Measurements from ENCODE around the gene CYB5A.

Gene CYB5A

DNA sequence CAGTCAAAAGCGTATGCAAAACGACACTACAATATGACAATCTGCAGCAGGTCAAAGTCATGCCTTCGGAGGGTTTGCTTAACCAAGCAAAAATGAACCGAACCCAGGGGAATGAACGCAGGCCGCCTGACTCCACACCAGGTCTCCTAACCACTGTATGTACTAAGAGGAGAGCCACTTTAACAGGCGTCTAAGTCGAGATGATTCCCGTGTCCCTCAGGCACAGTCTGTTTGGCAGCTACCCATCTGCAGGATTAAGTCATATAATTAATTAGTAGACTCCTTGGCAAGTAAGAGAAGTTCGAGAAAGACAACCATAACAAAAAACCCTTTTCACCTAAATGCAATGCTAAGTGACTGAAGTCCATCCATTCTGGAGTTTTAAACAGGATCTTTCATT is 15.2 kb downstream of the CYB5A start:
- no peak for DNase-seq

DNA sequence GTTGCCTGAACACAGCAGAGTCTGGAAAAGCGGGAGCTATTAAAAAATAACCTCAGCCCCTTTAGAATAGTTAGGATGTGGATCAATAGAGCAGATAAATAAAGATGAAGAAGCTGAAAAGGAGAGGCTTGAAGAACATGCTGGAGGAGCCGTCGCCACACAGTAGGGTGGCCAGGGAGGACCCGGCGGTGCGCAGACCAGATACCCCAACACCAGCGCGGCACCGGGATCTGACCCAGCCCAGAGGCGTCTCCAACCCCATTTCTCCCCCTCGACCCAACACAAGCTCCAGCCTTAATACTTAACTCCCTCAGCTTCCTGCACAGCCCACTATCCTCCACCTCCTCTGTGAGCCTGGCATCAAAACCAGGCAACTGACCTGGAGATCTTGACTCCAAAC is 16.0 kb downstream of the CYB5A start:
- DNase-seq, result no peak

DNA sequence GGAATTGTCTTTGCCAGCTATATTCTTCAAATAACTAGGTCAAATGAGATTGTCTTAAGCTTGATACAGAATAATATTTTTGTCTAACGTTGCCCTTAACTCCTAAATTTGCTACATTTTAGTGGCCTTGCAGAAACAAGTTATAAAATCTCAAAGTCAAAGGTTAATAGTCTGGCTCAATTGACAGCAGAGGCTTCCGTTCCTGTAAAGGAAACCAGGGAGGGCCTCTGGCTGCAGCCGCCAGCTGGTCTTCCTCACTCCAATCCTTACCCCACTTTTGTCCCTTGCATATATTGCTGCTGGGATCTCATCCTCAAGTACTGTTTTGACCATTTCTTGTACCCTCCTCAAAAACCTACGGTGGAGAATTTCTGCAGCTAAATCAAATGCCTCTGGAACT is 17.1 kb downstream of the CYB5A start:
- DNase-seq, result no peak

DNA sequence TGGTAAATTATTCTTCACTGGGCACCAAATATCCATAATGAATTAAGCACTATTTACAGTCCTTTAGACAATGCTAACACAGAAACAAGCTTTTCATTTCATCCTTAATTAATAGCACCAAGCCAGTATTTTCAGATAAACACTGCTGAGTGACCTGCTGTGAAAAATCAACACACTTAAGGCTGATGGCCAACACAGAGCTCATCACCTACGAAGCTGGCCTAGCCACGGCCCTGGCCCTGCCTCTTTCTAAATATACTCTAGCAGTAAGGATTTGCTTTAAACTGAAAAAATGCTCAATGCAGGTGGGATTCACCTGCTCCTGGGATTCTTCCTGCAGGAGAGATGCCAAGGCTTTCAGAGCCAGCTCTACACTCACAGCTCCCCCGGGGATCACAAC is 18.4 kb downstream of the CYB5A start:
- no peak for DNase-seq

DNA sequence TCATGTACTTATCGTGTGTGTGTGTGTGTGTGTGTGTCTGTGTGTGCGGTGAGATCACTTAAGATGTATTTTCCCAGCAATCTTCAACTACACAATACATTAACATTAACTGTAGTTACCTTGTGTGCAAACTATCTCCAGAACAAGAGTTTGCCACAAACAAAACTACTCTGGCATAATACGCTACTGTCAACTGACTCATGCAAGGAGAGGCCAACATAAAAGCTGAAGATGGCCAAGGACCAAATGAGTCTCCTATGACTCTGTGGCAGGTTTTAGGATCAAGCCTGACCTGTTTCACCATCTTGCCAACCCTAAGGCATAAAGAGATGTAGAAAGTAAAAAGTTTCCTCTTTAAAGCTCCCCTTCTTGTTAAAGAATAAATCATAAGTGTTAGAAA is 20.1 kb downstream of the CYB5A start:
- no peak for DNase-seq

DNA sequence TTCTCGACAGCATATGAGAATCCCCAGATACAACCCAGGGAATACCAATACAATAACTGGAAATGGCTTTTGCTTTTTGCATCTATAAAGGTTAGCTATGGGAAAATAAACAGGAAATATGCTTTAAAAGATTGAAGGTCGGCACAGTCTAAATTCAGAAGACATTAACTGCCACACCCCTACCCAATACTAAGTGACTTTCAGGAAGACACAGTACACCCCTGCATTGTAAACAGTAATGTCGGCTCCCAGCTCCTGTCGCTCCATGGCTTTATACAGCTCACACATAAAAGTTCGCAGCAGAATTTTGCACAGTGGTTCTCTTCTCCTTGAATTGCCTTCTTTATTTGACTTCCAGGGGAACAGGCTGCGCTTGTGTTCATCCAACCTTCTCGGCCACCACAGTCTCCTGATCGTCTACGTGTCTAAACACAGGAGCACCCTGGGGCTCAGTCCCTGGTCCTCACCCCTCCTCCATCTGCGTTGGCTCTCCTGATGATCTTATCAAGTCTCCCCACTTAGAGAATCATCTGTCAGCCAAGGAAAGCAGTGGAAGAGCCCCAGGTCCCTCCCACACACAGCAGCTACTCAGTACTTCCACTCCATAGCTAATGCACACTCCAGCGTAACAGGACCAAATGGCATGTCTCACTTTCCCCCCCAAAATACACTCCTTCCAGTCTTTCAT is 22.7 kb downstream of the CYB5A start:
- DNase-seq, result no peak

DNA sequence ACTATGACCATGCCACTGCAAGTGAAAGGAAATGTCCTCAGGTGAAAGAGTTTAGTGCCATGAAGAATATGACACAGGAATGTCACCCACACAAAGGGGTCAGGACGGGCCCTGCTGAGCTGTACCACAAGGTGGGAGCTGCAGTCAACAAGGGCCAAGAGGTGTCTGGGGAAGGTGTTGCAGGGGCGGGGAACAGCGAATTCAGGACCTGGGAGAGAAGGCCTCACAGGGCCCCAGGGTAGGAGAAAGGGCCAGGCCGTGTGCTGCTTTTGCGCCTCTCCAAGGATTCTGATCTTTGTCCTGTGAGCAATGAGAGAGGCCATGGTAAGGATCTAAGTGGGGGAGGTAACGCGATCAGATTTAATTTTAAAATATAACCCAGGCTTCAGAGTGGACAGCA is 23.6 kb downstream of the CYB5A start:
- no peak for DNase-seq

DNA sequence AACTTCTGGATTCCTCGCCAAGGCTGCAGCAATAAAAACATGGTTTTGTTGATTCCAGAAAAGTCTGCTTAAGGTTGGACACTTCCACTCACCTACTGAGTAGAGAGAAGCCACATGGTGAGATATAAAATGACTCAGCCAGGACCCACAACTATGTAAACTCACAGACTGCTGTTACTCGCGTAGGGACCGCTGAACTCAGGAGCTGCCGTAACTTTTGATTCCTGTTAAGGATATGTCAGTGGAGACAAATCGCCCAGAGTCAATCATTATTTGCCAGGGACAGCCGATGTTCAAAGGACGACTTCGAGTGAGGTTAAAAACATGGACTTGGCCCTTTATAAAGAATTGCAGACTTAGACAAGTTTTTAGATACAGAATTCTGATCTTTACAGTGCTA is 25.6 kb downstream of the CYB5A start:
- DNase-seq, result no peak

DNA sequence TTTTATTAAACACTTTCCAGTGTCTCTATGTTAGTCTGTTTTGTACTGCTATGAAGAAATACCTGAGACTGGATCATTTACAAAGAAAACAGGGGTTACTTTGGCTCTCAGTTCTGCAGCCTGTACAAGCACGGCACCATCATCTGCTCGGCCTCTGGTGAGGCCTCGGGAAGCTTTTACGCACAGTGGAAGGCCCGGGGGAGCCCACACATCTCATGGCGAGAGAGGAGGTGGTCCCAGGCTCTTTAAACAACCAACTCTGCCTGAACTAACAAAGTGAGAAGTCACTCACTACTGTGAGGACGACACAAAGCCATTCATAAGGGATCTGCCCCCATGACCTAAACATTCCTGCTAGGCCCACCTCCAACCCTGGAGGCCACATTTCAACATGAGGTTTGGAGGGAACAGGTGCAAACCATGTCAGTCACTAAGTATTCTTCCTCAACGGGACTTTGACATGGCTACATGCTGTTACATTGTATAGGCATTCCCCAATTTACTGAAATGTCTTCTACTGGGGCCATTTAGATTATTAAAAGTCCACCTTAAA is 26.1 kb downstream of the CYB5A start:
- DNase-seq, result no peak

DNA sequence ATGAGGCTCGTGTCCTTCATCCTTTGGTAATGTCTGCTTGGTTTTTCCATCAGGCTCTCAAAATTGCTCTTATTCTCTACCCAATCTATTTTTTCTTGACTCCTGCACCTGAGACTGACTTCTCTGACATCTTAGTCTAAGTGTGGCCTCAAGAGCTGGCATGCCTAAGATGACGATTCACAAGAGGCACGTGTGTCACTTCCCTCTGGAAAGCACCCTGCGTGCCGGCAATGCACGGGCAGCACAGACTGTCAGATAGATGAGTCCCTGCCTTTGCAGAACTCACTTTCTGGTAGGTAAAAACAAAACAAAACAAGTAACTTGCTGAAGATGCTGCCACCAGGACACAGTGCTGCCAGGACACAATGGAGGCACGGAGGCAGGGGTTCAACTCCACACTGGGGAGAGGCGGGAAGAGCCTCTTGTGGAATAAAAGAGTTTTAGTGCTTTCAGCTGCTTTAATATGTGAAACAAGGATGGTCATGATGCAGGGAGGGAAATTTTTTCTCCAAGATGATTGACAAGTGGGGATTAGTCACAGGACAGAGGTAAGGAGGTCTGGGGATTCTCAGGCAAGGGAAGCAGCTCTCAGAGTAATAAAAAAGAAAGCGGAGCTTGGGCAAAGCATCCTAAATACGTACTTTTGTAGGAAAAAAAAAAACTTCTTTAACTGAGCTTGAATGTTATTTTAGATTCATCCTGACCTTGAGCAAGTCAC is 27.3 kb downstream of the CYB5A start:
- no peak for DNase-seq

DNA sequence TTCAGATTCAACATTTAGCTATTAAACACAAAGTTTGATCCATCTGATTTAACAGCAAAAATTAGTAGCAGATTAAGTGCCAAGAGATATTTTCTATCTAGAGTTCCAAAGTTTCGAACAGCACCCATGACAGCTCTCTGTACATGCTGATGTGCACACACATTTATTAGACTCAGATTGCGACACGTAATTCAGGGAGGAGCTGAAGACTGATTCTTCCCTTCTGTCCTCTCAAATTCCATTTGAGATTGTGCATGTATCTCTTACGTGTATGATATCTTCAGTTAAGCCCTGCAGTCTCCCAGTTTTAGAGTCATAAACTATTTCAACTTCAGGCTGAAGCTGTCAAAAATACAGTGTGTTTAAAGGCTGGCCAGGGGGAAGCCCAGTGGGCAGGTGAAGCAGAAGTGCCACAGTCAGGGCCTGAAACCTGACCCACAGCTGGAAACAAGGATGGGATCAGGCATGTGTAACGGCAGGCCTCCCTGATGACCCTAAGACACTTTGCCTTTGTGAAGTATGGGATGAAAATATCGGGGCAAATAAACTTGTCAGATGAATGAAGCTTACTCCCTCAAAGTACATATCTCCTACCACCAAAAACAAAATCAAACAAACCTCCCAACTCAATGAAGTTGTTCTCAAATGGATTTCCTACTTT is 30.6 kb downstream of the CYB5A start:
- DNase-seq, result no peak

DNA sequence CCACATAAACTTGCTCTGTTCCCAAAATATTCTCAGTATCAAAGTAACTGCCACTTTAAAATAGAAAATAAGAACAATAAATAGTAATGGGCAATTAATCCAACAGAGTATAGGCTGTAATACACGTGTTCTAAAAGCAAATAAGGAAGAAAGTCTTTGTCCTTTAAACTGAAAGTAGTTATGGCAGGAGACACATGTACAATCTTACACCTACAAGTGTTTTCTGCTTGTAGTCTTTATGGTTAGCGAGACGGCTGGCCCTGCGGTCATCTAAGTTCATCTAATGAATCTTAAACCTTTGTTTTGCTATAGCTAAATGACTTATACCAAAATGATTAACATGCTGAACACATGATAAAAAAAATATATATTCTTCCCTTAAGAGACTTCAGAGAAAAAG is 32.4 kb downstream of the CYB5A start:
- DNase-seq, result no peak

DNA sequence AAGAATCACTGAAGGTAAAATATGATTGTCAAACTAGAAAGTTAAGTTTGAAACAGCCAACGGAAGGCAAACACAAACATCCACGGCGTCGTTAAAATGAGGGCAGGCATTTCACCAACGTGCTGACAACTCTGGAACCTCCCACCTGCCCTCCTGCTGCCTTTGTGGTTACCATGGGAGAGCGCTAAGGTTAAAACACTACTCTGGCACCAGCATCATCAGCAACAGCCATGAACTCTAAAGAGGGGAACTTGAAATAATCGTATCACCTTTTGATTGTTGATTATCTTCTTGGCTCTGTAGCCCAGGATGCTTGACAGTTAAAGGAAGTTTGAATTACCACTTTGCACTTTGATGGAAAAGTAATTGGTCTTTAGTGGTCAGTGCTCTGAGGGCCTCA is 34.7 kb downstream of the CYB5A start:
- no peak for DNase-seq

DNA sequence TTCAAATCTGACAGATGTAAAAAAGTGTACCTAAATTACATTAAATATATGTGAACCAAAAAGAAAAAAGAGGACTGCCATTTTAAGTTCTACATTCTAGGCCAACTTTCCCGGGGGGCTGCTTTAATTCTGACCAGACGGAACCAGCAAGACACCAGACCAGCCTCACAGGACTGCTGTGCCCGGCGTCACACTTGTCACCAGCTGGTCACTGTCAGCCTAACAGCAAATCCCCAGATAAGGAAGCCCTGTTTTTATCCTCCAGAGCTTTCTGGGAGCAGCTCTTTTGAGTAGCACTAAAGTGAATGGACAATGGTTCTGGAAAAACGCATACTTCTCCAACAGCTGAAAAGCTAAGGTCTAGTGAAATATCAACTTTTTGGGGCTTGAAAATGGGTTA is 35.6 kb downstream of the CYB5A start:
- DNase-seq, result no peak

DNA sequence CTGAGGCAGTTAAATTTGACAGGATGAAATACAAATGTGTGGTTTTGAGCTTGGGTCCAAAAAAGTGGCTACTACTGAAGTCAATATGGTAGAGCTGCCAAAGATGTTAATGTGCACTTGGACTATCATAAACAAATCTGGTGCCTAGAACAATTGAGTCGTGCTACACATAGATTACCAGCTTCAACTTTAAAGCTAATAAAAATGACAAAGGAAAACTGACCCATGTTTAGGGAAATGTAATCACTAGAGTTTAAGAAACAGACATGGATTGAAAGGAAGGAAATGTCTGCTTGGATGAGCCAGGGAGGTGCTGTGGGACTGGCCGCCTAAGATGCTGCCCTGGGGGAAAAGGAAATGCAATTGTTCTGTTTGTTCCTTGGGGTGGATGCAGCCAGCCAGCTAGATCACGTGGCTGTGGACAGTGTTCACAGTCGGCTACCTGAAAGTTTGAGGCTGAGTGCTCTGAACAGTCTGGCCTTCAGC is 36.6 kb downstream of the CYB5A start:
- no peak for DNase-seq

DNA sequence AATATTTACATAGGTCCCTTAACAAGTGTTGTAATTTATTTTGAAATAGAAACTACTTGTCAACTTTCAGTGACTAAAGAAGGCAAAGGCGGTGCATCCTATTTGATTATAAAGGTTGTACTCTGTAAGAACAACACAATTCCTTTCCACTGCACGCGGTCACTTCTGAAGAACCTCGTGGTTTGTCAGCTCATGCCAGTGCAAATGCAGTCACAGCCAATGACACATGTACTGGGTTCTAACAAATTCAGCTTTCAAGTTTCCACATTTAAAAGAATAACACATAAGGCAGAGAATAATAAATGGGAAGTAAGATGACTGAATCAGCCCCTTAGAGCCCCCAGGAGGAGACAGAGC is 39.7 kb downstream of the CYB5A start:
- DNase-seq, result no peak

DNA sequence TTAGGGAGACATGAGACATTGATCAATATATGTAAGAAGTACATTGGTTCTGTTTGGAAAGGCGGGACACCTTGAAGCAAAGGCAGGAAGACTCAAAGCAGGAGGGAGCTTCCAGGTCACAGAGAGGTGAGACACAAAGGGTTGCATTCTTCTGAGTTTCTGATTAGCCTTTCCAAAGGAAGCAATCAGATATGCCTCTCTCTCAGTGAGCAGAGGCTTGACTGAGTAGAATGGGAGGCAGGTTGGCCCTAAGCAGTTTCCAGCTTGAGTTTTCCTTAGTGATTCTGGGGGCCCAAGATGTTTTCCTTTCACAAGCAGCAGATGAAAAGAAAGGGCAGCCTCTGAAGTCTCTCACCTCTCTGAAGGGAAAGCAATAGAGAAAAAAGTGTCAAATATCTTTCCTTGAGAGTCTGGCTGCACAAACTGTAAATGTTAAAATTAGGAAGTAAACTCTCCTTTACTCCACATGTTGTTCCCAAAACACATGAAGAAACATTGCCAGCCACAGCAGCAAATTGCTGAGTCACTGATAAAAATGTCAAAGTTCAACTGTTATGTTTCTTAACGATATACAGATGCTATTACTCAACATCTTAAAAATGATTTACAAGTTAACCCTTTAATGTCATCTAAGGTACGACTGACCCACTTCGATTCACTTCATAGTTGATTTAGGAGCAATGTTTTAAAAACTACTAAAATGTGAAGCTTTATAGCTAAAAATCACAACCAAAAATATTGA is 40.3 kb downstream of the CYB5A start:
- DNase-seq, result no peak

DNA sequence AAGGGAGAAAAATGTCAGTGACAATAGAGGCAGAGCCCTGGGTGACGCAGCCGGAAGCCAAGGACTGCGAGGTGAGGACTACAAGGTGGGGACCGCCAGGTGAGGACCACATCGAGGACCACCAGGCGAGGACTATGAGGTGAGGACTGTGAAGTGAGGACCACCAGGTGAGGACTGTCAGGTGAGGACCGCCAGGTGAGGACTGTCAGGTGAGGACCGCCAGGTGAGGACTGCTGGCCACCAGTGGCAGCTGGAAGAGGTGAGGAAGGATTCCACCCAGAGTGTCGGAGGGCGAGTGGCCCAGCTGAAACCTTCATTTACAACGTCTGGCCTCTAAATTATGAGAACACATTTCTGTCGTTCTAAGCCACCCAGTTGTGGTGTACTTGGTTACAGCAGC is 41.6 kb downstream of the CYB5A start:
- DNase-seq, result no peak

DNA sequence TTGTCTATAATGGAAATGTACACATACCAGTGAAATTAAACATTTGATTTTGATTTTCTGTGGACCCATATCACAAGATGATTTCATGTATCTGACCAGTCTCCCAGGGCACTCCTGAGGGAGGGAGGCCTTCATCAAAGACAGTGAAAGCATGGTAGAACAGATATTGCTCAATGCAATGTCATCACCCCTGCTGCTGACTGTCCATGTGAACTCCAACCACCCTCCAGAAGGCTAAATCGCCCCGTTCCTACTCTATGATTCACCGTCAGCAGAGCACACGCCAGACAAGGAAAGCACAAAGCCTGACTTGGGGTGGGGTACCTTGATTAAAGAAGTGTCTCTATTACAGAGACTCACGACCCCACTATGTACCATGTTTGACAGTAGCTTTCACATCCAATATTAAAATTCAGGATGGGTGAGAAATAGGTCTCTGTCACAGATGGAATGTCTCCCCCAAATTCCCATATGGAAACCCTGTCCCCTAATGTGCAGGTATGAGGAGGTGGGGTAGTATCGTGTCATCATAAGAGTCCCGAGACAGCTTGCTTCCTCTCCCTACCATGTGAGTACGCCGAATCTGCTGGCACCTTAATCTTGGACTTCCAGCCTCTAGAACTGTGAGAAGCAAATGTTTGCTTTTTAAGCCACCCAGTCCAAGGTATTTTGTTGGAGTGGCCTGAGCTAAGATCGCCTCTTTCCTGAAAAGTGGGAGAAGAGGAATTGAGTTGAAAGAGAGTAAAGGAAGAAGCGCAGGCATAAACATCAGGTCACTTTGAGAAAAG is 42.4 kb downstream of the CYB5A start:
- no peak for DNase-seq

DNA sequence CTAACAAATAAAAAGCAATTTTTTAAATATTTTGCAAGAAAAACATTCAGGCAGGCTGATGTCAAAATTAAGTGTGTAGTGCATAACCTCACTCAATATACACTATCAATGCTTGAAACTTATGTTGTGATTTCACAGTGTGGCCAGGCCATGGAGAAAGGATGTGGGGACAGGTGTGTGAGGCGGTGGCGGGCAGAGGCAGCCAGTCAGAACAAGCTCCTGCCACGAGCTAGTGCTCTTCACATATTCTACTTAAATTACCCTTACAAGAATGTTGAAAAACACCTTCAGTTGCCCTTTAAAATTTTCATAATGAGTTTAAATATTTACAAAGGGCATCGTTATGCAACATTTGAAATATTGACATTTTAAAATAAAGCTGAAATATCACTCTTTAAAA is 43.2 kb downstream of the CYB5A start:
- DNase-seq, result no peak

DNA sequence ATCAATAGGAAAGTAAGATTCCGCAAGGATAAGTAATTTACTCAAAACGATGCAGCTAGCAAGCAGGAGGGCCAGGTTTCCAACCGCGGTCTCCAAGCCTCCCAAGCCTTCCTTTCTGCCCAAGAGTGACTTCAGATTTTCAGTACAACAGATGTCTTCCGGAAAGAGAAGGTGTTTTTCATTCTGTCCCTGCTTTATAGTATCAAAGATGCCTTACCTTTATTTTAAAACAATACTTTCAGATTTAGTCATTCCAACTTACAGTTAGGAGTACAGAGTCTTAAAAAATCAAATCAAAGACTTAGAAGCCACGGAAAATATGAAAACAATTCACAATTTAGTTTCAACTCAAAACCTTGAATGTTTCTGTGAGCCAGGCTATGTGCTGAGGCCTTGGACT is 43.6 kb downstream of the CYB5A start:
- DNase-seq, result no peak

DNA sequence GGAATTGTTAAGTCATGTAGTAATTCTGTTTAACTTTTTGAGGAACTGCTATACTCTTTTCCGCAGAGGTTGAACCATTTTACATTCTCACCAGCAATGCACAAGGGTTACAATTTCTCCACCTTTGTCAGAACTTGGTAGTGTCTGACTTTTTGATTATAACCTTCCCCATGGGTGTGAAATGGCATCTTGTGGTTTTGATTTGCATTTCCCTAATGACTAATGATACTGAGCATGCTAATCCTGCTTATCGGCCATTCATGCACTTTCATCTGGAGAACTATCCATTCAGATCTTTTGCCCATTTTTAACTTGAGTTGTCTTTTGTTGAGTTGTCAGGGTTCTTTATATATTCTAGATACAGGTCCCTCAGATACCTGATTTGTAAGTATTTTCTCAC is 47.2 kb downstream of the CYB5A start:
- no peak for DNase-seq

DNA sequence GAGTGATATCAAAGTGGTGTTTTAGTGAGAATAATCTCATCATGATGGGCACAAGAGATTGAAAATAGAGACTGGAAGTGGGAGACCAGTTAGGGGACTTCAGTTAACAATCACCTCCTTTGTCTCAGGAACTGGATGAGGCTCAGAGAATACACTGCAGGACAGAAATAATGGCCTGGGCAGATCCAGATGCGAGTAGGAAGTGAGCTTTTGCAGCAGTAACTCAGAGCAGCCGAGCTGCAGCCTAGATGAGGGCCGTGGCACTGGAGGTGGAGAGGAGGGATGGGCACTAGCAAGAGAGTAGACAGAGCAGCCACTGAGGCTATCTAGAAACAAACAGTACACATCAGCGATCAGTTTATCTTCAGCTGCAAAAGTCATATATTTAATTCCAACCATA is 48.6 kb downstream of the CYB5A start:
- no peak for DNase-seq

All from NCI-H1048 (cell line).